ENCODE measurements around the gene HCAR1.
A peak's percentile ranks its signal among the peaks of the same experiment; 100 is the strongest.
"Not testable (repeated sequence)": the region's sequence is repeated elsewhere in the genome, so short reads cannot be mapped to it uniquely, and the experiment has no call there.

HCAR1 gene

GRCh38 chr12:122724641-122725243, 5.9 kb downstream of the HCAR1 start:
- Histone ChIP-seq H3K27me3 (peaks cover 0 to 4% of the 10 kb centered on the region in 2 donors), H3K4me3 (no peak overlapping the region), H3K4me1 (peaks cover 0 to 5% (median 0%) of the 10 kb centered on the region in 4 donors), H3K9me3 (no peaks in the 10 kb centered on the region), H3K27ac (no peak overlapping the region), H3K36me3 (no peaks in the 10 kb centered on the region)
- intact Hi-C loops (cut with DNase I; ENCODE audit: low total_unique reads): no loop called here
- DNase-seq: no peak
- no peak for TF ChIP-seq CTCF (IDR thresholded peaks at IDR 0.05)

DNA sequence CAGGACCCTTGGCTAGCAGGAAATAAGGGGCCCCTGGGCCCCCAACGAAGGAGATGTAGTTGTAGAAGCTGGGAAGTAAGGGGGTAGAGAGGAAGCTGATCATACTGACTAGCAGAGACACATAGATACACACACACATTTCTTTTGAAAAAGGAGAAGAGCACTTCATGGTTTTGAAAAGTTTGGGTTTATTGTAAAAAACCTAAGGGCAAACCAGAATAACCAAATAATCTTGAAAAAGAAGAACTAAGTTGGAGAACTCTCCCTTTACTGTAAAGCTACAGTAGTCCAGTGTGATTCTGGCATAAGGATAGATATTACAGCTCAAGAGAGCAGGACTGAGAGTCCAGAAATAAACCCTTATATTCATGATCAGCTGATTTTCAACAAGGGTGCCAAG, 8.3 kb downstream of the HCAR1 start:
- Histone ChIP-seq H3K9me3 (no peaks in the 10 kb centered on the region), H3K4me3 (no peak overlapping the region), H3K36me3 (no peaks in the 10 kb centered on the region), H3K27ac (no peak overlapping the region), H3K27me3 (no peaks in the 10 kb centered on the region), H3K4me1 (peaks cover 0 to 5% (median 0%) of the 10 kb centered on the region in 4 donors)
- no peak for TF ChIP-seq CTCF (IDR thresholded peaks at IDR 0.05)
- intact Hi-C loops (cut with DNase I; ENCODE audit: low total_unique reads): no loop called here
- no peak for DNase-seq

DNA sequence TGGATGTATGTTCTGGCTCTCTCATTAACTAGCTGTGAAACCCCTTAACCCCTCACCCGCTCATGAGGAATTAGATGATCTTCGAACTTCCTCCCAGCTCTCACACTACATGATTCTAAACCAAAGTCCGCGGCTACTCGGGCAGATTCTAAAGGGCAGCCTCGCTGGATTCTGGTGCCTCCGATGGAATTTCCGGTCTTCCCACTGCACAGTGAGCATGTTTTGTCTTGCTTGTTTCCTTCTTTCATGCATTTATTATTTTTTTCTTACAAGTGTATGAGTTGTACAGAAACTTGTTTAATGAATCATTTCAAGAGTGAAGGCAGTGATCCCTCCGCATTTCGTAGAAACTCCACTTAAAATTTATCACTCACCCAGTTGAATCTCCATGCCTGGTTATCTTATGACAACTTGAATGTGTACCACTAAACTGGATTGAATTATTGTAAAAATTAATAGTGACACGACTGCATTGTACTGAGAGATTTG, 9.5 kb downstream of the HCAR1 start:
- intact Hi-C loops (cut with DNase I; ENCODE audit: low total_unique reads): no loop called here
- Histone ChIP-seq H3K27me3 (no peaks in the 10 kb centered on the region), H3K9me3 (no peaks in the 10 kb centered on the region), H3K36me3 (no peaks in the 10 kb centered on the region), H3K27ac (no peak overlapping the region), H3K4me3 (no peak overlapping the region), H3K4me1 (peaks cover 0 to 5% (median 0%) of the 10 kb centered on the region in 4 donors)
- DNase-seq: no peak
- TF ChIP-seq CTCF (IDR thresholded peaks at IDR 0.05): no peak

GRCh38 chr12:122716658-122717057, 14.0 kb downstream of the HCAR1 start, which contains the start of gene HCAR3:
Gene HCAR3, minus strand, starts transcription at chr12:122716811. Its CDS starts 74 bp downstream, at chr12:122716737.
- DNase-seq; H3K4me3 ChIP-seq; intact Hi-C loops (cut with DNase I; ENCODE audit: low total_unique reads); H3K36me3 ChIP-seq; H3K27ac ChIP-seq; H3K9me3 ChIP-seq; H3K4me1 ChIP-seq; H3K27me3 ChIP-seq: not testable (repeated sequence)

DNA sequence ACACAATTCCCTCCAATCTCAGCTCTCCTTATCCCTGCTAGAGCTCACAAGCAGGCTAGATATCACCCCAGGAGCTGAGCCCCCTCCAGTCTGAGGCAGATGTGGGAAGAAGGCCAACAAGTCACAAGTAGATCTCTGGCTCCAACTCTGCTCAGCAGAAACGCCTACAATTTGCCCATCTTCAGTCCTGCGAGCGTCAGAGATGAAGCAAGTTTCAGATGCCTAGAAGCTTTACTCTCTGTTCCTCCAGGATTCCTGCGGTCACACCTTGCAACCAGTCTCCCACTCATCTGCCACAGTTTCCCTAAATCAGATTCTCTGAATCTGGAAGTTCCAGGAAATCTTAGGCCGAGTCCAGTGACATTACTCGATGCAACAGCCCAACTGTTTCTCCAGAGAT, 15.4 kb downstream of the HCAR1 start:
- H3K4me3 ChIP-seq; intact Hi-C loops (cut with DNase I; ENCODE audit: low total_unique reads); H3K36me3 ChIP-seq; H3K9me3 ChIP-seq; H3K27me3 ChIP-seq; DNase-seq; H3K27ac ChIP-seq; H3K4me1 ChIP-seq: not testable (repeated sequence)

- DNase-seq; H3K36me3 ChIP-seq; intact Hi-C loops (cut with DNase I; ENCODE audit: low total_unique reads); H3K9me3 ChIP-seq; H3K27ac ChIP-seq; H3K4me1 ChIP-seq; H3K27me3 ChIP-seq; H3K4me3 ChIP-seq: not testable (repeated sequence)
Observed at GRCh38 chr12:122713491-122714188, 17.0 kb downstream of the HCAR1 start.

DNA sequence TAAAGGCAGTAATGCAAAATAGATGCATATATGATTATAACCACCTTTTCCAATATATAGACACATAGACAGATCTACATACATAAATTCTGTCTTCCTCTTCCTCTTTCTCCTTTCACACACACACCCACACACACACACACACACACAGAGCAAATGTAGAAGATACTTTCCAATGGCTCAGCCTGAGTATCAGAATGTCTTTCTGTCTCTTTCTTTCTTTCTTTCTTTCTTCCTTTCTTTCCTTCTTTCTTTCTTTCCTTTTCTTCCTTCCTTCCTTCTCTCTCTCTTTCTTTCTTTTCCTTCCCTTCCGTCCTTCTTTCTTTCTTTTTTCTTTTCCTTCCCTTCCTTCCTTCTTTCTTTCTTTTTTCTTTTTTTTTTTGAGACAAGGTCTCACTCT, 19.4 kb downstream of the HCAR1 start:
- DNase-seq; H3K27ac ChIP-seq; intact Hi-C loops (cut with DNase I; ENCODE audit: low total_unique reads); H3K36me3 ChIP-seq; H3K27me3 ChIP-seq; H3K4me1 ChIP-seq; H3K4me3 ChIP-seq; H3K9me3 ChIP-seq: not testable (repeated sequence)

DNA sequence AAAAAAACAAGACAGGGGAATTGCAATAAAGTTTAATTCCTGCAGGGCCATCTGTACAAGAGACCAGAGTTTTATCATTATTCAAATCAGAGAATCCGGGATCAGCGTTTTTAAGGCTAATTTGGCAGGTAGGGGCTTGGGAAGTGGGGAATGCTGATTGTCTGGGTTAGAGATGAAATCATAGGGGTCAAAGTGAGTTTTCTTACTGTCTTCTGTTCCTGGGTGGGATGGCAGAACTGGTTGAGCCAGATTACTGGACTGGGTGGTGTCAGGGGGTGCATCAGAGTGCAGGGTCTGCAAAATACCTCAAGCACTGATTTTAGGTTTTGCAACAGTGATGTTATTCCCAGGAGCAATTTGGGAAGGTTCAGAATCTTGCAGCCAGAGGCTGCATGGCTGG, 20.3 kb downstream of the HCAR1 start:
- H3K36me3 ChIP-seq; intact Hi-C loops (cut with DNase I; ENCODE audit: low total_unique reads); H3K4me1 ChIP-seq; H3K4me3 ChIP-seq; H3K27ac ChIP-seq; H3K27me3 ChIP-seq; H3K9me3 ChIP-seq: not testable (repeated sequence)
- peak in 1 of 2 donors; percentile 7 for DNase-seq

DNA sequence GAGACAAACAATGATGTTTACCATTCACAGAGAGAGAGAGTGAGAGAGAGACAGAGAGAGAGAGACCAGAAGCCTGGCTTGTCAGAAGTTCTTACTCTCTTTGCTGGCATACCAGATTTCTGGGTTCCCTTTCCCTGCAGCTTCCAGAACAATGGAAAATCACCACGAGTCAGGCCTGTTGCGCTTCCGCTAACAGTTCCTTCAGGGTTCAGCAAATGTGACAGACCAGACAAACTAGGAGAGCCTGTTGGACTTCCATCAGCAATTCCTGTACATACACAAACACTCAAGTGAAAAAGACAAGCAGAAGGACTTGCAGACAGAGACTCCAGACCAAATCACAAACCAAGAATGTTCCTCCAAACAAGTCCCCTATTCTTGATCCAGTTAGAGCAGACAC, 21.4 kb downstream of the HCAR1 start:
- H3K4me1 ChIP-seq; H3K36me3 ChIP-seq; H3K9me3 ChIP-seq; H3K27ac ChIP-seq; H3K4me3 ChIP-seq; DNase-seq; H3K27me3 ChIP-seq; intact Hi-C loops (cut with DNase I; ENCODE audit: low total_unique reads): not testable (repeated sequence)

- H3K9me3 ChIP-seq; H3K4me3 ChIP-seq; H3K4me1 ChIP-seq; H3K27me3 ChIP-seq; H3K27ac ChIP-seq; intact Hi-C loops (cut with DNase I; ENCODE audit: low total_unique reads); H3K36me3 ChIP-seq; DNase-seq: not testable (repeated sequence)
Observed at GRCh38 chr12:122703841-122704240, 26.8 kb downstream of the HCAR1 start.

GRCh38 chr12:122702890-122703611, 27.6 kb downstream of the HCAR1 start, which contains the start of gene HCAR2:
Gene HCAR2, minus strand, starts transcription at chr12:122703357. Its CDS starts 74 bp downstream, at chr12:122703283.
- H3K36me3 ChIP-seq; H3K4me1 ChIP-seq; H3K27ac ChIP-seq; H3K9me3 ChIP-seq; intact Hi-C loops (cut with DNase I; ENCODE audit: low total_unique reads); H3K27me3 ChIP-seq; H3K4me3 ChIP-seq: not testable (repeated sequence)
- DNase-seq: peak in 1 of 2 donors; percentile 60

Data from tibial artery (tissue), 4 donors.